PFSK-1 (cell line): Measurements from ENCODE around the gene APCDD1.

Experiments used
- POLR2AphosphoS5 ChIP-seq: IDR thresholded peaks from 2 replicates; pipeline ENCODE4 v1.6.1; 2012; ENCODE audit warnings: low read depth, mild to moderate bottlenecking, control low read depth, low read length, moderate library complexity
- REST ChIP-seq, 2 experiments: IDR thresholded peaks; 2 replicates each; pipeline versions ENCODE4 v1.6.1 to v1.8.0; 2011 to 2012; ENCODE audit warnings: low read depth in 2 of 2, low read length in 2 of 2, control low read depth in 1 of 2, inconsistent platforms in 1 of 2, mild to moderate bottlenecking in 1 of 2, moderate library complexity in 1 of 2; ENCODE audit not compliant: insufficient read depth in 1 of 2
- SIN3A ChIP-seq: IDR thresholded peaks from 2 replicates; pipeline ENCODE4 v1.6.1; 2012; ENCODE audit warnings: mild to moderate bottlenecking, low read length, moderate library complexity, borderline replicate concordance; ENCODE audit not compliant: insufficient read depth
- TAF1 ChIP-seq: IDR thresholded peaks from 2 replicates; pipeline ENCODE4 v1.6.1; 2012; ENCODE audit warnings: low read length, control low read depth, borderline replicate concordance; ENCODE audit not compliant: insufficient read depth

GRCh38 chr18:10482985-10483949, 28.8 kb downstream of the APCDD1 start:
- TF ChIP-seq TAF1: no peak
- no peak for TF ChIP-seq POLR2AphosphoS5
- TF ChIP-seq SIN3A: no peak
- TF ChIP-seq REST (IDR thresholded peaks at IDR 0.05; ENCODE audit: insufficient read depth in 1 of 2, low read depth in 2 of 2, low read length in 2 of 2): no peak
